ENCODE measurements around the gene EPB41. TPM values are rescaled to one million over a fixed set of nuclear protein-coding genes. Genes with fewer than 3 reads are reported as not detected.

The EPB41 gene
- total RNA-seq, 4 donors from 2014 or later = 16.7 to 30.8 (median 21.7) TPM

- H3K36me3 ChIP-seq = peaks cover 0 to 25% of the 10 kb centered on the region in 2 donors
- no peak for TF ChIP-seq POLR2A (IDR thresholded peaks at IDR 0.05)
- TF ChIP-seq, protein P1, sequence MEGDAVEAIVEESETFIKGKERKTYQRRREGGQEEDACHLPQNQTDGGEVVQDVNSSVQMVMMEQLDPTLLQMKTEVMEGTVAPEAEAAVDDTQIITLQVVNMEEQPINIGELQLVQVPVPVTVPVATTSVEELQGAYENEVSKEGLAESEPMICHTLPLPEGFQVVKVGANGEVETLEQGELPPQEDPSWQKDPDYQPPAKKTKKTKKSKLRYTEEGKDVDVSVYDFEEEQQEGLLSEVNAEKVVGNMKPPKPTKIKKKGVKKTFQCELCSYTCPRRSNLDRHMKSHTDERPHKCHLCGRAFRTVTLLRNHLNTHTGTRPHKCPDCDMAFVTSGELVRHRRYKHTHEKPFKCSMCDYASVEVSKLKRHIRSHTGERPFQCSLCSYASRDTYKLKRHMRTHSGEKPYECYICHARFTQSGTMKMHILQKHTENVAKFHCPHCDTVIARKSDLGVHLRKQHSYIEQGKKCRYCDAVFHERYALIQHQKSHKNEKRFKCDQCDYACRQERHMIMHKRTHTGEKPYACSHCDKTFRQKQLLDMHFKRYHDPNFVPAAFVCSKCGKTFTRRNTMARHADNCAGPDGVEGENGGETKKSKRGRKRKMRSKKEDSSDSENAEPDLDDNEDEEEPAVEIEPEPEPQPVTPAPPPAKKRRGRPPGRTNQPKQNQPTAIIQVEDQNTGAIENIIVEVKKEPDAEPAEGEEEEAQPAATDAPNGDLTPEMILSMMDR (IDR thresholded peaks at IDR 0.05) = peak in 1 of 4 experiments; percentile 21
- H3K4me1 ChIP-seq = peaks cover 0 to 37% (median 5%) of the 10 kb centered on the region in 3 donors
- peaks cover 6% of the 10 kb centered on the region for H3K27me3 ChIP-seq
- H3K27ac ChIP-seq = peak overlapping the region in 1 of 4 donors; percentile 11
- no peaks in the 10 kb centered on the region for H3K9me3 ChIP-seq
- H3K4me3 ChIP-seq = no peak overlapping the region
- 76 to 100% methylated on average over 1 to 2 of the region's 2 CpGs for WGBS, 2 donors (ENCODE audit: low coverage in 1 of 2)
- no peak for ATAC-seq
These were observed 203.0 kb downstream of the EPB41 start for GRCh38 chr1:29117381-29117780.

DNA sequence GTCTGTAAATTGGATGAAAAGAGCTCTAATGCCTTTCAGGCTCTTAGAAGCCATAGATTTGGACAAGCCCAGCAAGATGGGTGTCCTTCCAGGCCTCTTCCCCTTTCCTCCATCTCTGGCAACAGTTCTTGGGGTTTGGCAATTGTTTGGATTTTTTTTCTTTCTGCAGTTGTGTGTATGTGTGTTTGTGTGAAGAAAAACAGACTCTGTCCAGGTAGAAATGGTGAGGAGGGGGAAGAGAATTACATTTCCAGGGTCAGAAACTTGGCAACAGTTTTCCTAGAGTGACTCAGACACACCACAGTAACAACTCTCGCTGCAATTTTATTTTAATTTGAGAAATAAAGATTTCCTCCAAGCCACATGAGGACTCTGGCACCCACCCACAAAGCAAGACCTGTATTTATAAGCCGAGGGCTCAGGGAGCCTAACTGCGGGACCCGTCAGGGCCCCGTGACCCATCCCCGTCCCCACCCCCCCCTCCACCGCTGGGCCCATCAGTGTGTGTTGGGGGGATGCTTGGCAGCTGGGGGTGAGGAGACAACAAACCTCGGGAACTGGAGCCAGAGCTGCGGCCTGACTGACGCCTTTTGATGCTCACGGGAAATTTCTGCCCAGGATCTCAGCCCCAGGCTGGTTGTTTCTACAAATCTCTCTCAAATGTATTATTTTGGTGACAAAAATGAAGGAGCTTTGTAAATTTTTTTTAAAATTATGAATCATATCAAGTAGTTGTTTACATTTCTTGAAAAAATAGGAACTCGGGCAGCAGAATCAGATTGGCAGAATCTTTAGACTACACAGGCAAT, 205.0 kb downstream of the EPB41 start:
- H3K9me3 ChIP-seq = no peaks in the 10 kb centered on the region
- 30 to 60% methylated on average over 6 to 9 of the region's 12 CpGs for WGBS, 2 donors (ENCODE audit: low coverage in 1 of 2)
- H3K4me1 ChIP-seq = peaks cover 0 to 46% (median 9%) of the 10 kb centered on the region in 3 donors
- peak overlapping the region in 3 of 4 donors; percentile 54 to 91 (median 64) for H3K27ac ChIP-seq
- no peak overlapping the region for H3K4me3 ChIP-seq
- H3K27me3 ChIP-seq = peaks cover 7% of the 10 kb centered on the region
- TF ChIP-seq, protein P1 (IDR thresholded peaks at IDR 0.05) = no peak
- TF ChIP-seq EP300 (IDR thresholded peaks at IDR 0.05) (no peak), POLR2AphosphoS5 (IDR thresholded peaks at IDR 0.05) (no peak), POLR2A (IDR thresholded peaks at IDR 0.05) (no peak)
- peaks cover 0 to 13% of the 10 kb centered on the region in 2 donors for H3K36me3 ChIP-seq
- no peak for ATAC-seq

DNA sequence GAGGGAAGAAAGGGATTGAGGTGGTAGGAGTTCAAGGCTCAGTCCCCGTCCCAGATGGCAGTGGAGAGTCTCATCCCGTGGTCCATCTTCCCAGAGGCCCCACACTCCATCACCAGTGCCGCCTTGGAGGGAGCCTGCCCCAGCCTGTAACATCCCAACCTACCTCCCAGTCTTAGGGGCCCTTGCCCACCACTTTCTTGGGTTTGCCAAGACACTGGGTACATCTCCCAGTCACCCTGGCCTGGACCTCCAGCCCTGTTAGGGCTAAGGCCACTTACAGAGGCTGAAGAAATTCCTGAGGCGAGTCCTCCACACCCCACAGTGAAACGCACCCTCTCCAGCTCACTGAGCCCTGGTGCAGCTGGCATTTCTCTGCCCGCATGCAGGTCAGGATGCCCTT, 206.0 kb downstream of the EPB41 start:
- ATAC-seq = no peak
- 100% methylated on average over 2 of the region's 6 CpGs; no CpG with 5 or more reads in 1 of the 2 donors for WGBS, 2 donors (ENCODE audit: low coverage in 1 of 2)
- Histone ChIP-seq H3K27me3 (peaks cover 7% of the 10 kb centered on the region), H3K4me1 (peaks cover 0 to 53% (median 14%) of the 10 kb centered on the region in 3 donors), H3K4me3 (no peak overlapping the region), H3K27ac (peak overlapping the region in 3 of 4 donors; percentile 91 to 99 (median 98)), H3K9me3 (no peaks in the 10 kb centered on the region), H3K36me3 (peaks cover 0 to 12% of the 10 kb centered on the region in 2 donors)
- no peak for TF ChIP-seq POLR2A (IDR thresholded peaks at IDR 0.05)

- H3K36me3 ChIP-seq = peaks cover 0 to 5% of the 10 kb centered on the region in 2 donors
- peak overlapping the region in 3 of 4 donors; percentile 91 to 99 (median 98) for H3K27ac ChIP-seq
- H3K4me1 ChIP-seq = peaks cover 0 to 60% (median 14%) of the 10 kb centered on the region in 3 donors
- no peak for TF ChIP-seq EP300 (IDR thresholded peaks at IDR 0.05)
- TF ChIP-seq, protein P1 (IDR thresholded peaks at IDR 0.05) = peak in 3 of 4 experiments; percentile 49 to 78 (median 68)
- 56 to 82% methylated on average over 7 to 10 of the region's 42 CpGs for WGBS, 2 donors (ENCODE audit: low coverage in 1 of 2)
- peak overlapping the region in 1 of 2 donors; percentile 61 for H3K4me3 ChIP-seq
- ATAC-seq = no peak
- H3K27me3 ChIP-seq = peaks cover 7% of the 10 kb centered on the region
- no peaks in the 10 kb centered on the region for H3K9me3 ChIP-seq
These were observed 206.6 kb downstream of the EPB41 start for GRCh38 chr1:29120947-29121485.

- no CpG with 5 or more reads among the region's 59 CpGs for WGBS, 2 donors (ENCODE audit: low coverage in 1 of 2)
- peaks cover 0 to 60% (median 14%) of the 10 kb centered on the region in 3 donors for H3K4me1 ChIP-seq
These were observed 207.2 kb downstream of the EPB41 start for GRCh38 chr1:29121516-29121935.

More at GRCh38 chr1:29121516-29121935, 207.2 kb downstream of the EPB41 start:
- Histone ChIP-seq H3K27ac (peak overlapping the region; percentile 89 to 99 (median 94)), H3K9me3 (no peaks in the 10 kb centered on the region), H3K27me3 (peaks cover 7% of the 10 kb centered on the region), H3K36me3 (no peaks in the 10 kb centered on the region), H3K4me3 (peak overlapping the region; percentile 45 to 61)
- TF ChIP-seq POLR2AphosphoS5 (IDR thresholded peaks at IDR 0.05) (no peak), POLR2A (IDR thresholded peaks at IDR 0.05) (no peak), EP300 (IDR thresholded peaks at IDR 0.05) (no peak)
- TF ChIP-seq, protein P1 (IDR thresholded peaks at IDR 0.05) = peak in 1 of 4 experiments; percentile 25
- no peak for ATAC-seq
